ENCODE measurements around the gene TMEM132D. TPM values are rescaled to one million over a fixed set of nuclear protein-coding genes. Genes with fewer than 3 reads are reported as not detected.

TMEM132D gene
- polyA plus RNA-seq, 1 experiment = not detected

DNA sequence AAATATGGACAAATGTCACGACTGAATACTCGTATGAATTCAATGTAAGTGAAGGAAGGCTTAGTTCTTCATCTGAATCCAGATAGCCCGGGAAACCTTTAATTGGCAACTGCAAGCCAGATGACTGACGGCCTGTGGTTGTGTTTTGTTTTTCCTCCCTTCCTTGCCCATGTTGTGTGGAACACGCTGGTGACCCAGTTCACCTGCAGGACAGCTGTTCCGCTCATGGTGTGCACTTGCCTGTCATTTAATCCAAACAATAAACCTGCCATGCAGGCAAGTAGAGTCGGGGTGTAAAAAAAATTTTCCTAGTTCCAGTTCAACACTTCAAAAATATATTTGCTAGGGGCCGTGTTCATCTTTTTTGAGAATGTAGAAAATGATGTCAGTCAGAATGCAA is 88.0 kb downstream of the TMEM132D start:
- POLR2A ChIA-PET = no interaction called here
- Histone ChIP-seq H3K27me3 (ENCODE audit: control insufficient read depth, insufficient read depth, low read length) (no peaks in the 10 kb centered on the region), H3K27ac (ENCODE audit: low read depth, low read length) (no peak overlapping the region), H3K4me3 (ENCODE audit: low read depth, low read length) (no peak overlapping the region), H3K9me3 (ENCODE audit: control insufficient read depth, insufficient read depth, low read length) (peaks cover 52% of the 10 kb centered on the region)
- CTCF ChIA-PET = interaction anchor here (0.6 kb wide), 1 partner anchor 134 kb away, joined by 3 read pairs; no protein-coding TSS in a partner anchor
- DNase-seq (ENCODE audit: low read depth, low spot score) = no peak
- TF ChIP-seq, protein P1, sequence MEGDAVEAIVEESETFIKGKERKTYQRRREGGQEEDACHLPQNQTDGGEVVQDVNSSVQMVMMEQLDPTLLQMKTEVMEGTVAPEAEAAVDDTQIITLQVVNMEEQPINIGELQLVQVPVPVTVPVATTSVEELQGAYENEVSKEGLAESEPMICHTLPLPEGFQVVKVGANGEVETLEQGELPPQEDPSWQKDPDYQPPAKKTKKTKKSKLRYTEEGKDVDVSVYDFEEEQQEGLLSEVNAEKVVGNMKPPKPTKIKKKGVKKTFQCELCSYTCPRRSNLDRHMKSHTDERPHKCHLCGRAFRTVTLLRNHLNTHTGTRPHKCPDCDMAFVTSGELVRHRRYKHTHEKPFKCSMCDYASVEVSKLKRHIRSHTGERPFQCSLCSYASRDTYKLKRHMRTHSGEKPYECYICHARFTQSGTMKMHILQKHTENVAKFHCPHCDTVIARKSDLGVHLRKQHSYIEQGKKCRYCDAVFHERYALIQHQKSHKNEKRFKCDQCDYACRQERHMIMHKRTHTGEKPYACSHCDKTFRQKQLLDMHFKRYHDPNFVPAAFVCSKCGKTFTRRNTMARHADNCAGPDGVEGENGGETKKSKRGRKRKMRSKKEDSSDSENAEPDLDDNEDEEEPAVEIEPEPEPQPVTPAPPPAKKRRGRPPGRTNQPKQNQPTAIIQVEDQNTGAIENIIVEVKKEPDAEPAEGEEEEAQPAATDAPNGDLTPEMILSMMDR (IDR thresholded peaks at IDR 0.05; ENCODE audit: low read depth, low read length) = no peak

DNA sequence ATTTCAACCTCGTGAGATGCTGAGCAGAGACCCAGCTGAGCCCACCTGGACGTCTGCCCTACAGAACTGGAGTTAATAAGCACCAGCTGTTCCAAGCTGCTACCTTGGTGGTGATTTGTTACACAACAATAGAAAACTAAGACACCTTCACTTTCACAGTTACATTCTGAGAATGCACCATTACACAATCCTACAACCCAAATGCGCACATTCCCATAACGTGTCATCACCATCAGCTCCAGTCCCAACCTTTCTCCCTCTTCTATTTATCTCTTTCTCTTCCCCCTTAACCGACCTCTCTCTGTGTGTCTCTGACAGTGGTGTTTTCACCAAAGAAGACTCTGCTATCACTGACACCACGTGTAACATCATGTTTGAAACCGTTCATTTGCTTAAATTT is 91.9 kb downstream of the TMEM132D start:
- POLR2A ChIA-PET = no interaction called here
- no peak overlapping the region for H3K27ac ChIP-seq (ENCODE audit: low read depth, low read length)
- no peak overlapping the region for H3K4me3 ChIP-seq (ENCODE audit: low read depth, low read length)
- no peaks in the 10 kb centered on the region for H3K27me3 ChIP-seq (ENCODE audit: control insufficient read depth, insufficient read depth, low read length)
- CTCF ChIA-PET = no interaction called here
- DNase-seq (ENCODE audit: low read depth, low spot score) = no peak
- TF ChIP-seq, protein P1 (IDR thresholded peaks at IDR 0.05; ENCODE audit: low read depth, low read length) = no peak
- peaks cover 42% of the 10 kb centered on the region for H3K9me3 ChIP-seq (ENCODE audit: control insufficient read depth, insufficient read depth, low read length)

DNA sequence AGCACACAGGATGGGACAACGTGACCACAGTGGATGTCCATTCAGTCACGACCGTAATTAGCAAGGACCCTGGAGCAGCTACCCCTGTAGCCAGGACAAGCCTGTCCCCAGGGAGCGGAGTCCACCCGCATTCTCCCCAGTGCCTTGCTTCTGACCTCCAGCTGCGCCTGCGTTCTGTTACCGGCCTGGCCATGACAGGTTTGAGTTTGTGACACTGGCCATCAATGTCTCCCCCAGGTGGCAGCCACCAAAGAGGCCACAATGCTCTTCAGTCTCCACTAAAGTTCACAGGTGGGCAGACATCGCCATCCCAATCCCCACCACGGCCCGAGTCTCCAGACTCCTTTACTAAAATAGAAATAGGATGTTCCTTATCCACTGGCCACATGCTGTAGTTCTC is 96.7 kb downstream of the TMEM132D start:
- no peak for DNase-seq (ENCODE audit: low read depth, low spot score)
- Histone ChIP-seq H3K27ac (ENCODE audit: low read depth, low read length) (no peak overlapping the region), H3K27me3 (ENCODE audit: control insufficient read depth, insufficient read depth, low read length) (no peaks in the 10 kb centered on the region), H3K4me3 (ENCODE audit: low read depth, low read length) (no peak overlapping the region), H3K9me3 (ENCODE audit: control insufficient read depth, insufficient read depth, low read length) (peaks cover 29% of the 10 kb centered on the region)
- POLR2A ChIA-PET = no interaction called here
- CTCF ChIA-PET = no interaction called here
- TF ChIP-seq, protein P1 (IDR thresholded peaks at IDR 0.05; ENCODE audit: low read depth, low read length) = no peak

DNA sequence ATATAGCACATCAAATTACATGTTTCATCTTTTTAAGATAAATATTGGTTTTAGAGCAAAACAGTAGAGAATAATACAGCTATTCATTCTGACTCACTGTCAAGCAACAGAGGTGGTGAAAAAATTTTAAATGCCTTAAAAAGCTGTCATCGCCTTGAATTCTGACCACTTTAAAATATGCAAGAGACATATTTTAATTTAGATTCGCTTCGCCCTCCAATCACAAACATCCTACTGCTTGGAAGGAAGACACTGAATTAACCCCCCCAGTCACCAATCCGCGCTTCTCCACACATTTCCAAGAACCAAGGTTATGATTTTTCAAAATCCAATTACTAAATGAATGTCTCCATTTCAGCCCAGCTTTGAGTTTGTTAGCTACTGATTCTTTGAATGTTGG is 112.4 kb downstream of the TMEM132D start:
- ChIA-PET POLR2A (no interaction called here), CTCF (no interaction called here)
- no peak overlapping the region for H3K27ac ChIP-seq (ENCODE audit: low read depth, low read length)
- no peaks in the 10 kb centered on the region for H3K27me3 ChIP-seq (ENCODE audit: control insufficient read depth, insufficient read depth, low read length)
- H3K9me3 ChIP-seq (ENCODE audit: control insufficient read depth, insufficient read depth, low read length) = peaks cover 46% of the 10 kb centered on the region
- TF ChIP-seq, protein P1 (IDR thresholded peaks at IDR 0.05; ENCODE audit: low read depth, low read length) = no peak
- DNase-seq (ENCODE audit: low read depth, low spot score) = no peak
- H3K4me3 ChIP-seq (ENCODE audit: low read depth, low read length) = no peak overlapping the region

DNA sequence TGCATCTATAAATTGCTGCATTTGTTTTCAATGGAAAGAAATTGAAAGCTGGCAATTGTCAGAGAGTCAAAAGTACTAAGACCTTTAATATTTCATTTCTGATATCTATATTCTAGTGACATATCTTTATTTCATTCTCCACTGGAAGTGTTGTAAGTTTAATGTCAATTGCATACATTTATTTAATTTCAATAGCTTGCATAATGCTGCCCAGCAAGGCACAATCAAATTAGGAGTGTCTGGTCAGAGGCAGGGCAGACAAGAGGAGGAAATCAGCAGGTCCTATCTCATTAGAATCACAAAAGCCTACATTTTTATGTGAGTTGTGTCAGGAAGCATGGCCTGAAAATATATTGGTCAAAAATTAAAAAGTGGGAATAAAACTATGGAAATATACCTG is 112.9 kb downstream of the TMEM132D start:
- CTCF ChIA-PET = no interaction called here
- DNase-seq (ENCODE audit: low read depth, low spot score) = no peak
- Histone ChIP-seq H3K4me3 (ENCODE audit: low read depth, low read length) (no peak overlapping the region), H3K27me3 (ENCODE audit: control insufficient read depth, insufficient read depth, low read length) (no peaks in the 10 kb centered on the region), H3K27ac (ENCODE audit: low read depth, low read length) (no peak overlapping the region), H3K9me3 (ENCODE audit: control insufficient read depth, insufficient read depth, low read length) (peaks cover 51% of the 10 kb centered on the region)
- TF ChIP-seq, protein P1 (IDR thresholded peaks at IDR 0.05; ENCODE audit: low read depth, low read length) = no peak
- POLR2A ChIA-PET = no interaction called here

All from AG04450 (cell line).